Small intestine (tissue), 7 donors: ENCODE data around the gene TMEM144. TPM values are rescaled to one million over a fixed set of nuclear protein-coding genes. Genes with fewer than 3 reads are reported as not detected.
"Not testable (repeated sequence)": the region's sequence is repeated elsewhere in the genome, so short reads cannot be mapped to it uniquely, and the experiment has no call there.

ENCODE experiments used
- DNase-seq, 2 donors: peaks; one replicate each; pipeline versions ENCODE4 v3.0.0 to v3.0.0-alpha.2; 2013
- FAIRE-seq: peaks from 2 replicates; lab custom pipeline; 2012; peaks lifted over from hg19 to GRCh38; lab: Jason Lieb, UNC
- H3K27ac ChIP-seq, 3 donors: one replicate each; pipeline ENCODE4 v1.5.1; 2013; ENCODE audit warnings: low read length in 2 of 3, mild to moderate bottlenecking in 2 of 3, control low read depth in 1 of 3, inconsistent platforms in 1 of 3, low read depth in 1 of 3, moderate library complexity in 1 of 3
- H3K27me3 ChIP-seq, 3 donors: one replicate each; pipeline ENCODE4 v1.6.1; 2013; ENCODE audit warnings: low read length in 3 of 3, inconsistent platforms in 1 of 3; ENCODE audit not compliant: control insufficient read depth in 3 of 3, insufficient read depth in 3 of 3
- H3K36me3 ChIP-seq, 3 donors: one replicate each; pipeline ENCODE4 v1.6.1; 2013; ENCODE audit warnings: low read length in 3 of 3, inconsistent platforms in 1 of 3, low read depth in 1 of 3, mild to moderate bottlenecking in 1 of 3, moderate library complexity in 1 of 3; ENCODE audit not compliant: control insufficient read depth in 3 of 3, insufficient read depth in 2 of 3
- H3K4me1 ChIP-seq, 3 donors: one replicate each; pipeline ENCODE4 v1.6.1; 2013; ENCODE audit warnings: low read length in 2 of 3, inconsistent platforms in 1 of 3, low read depth in 1 of 3, mild to moderate bottlenecking in 1 of 3, moderate library complexity in 1 of 3; ENCODE audit not compliant: control insufficient read depth in 3 of 3, insufficient read depth in 2 of 3
- H3K4me3 ChIP-seq, 3 donors: one replicate each; pipeline ENCODE4 v1.5.1; 2013; ENCODE audit warnings: low read length in 3 of 3, control low read depth in 1 of 3, inconsistent platforms in 1 of 3, low read depth in 1 of 3, mild to moderate bottlenecking in 1 of 3, moderate library complexity in 1 of 3
- H3K9me3 ChIP-seq, 2 donors: one replicate each; pipeline ENCODE4 v1.6.1; 2013; ENCODE audit warnings: low read depth in 1 of 2, low read length in 1 of 2; ENCODE audit not compliant: control insufficient read depth in 2 of 2, insufficient read depth in 1 of 2
- WGBS, 3 donors: extraction: QIAGEN DNeasy Blood & Tissue Kit; methylation state at CpG; one replicate each; pipeline ENCODE4 v1.1.7; 2013; 5-methylcytosine and 5-hydroxymethylcytosine counted together
- polyA plus RNA-seq, 4 donors: library from polyadenylated mRNA; stranded (reverse) in 3 of 4; unstranded in 1 of 4; fragments of 200-250 nt in 3 of 4; fragments of 120-200 nt in 1 of 4; gene quantifications; one replicate each; pipeline versions ENCODE4 v1.2.1 to v1.2.3, GENCODE V29; 2013
- donor health status: healthy with polysubstance abuse.
- donor health status: control.
- donor health status: control.
- donor health status: Bipolar disorder and iron deficiency.
- donor health status: healthy.

The TMEM144 gene
- polyA plus RNA-seq, 4 donors = 10.1 to 120 (median 13.6) TPM

DNA sequence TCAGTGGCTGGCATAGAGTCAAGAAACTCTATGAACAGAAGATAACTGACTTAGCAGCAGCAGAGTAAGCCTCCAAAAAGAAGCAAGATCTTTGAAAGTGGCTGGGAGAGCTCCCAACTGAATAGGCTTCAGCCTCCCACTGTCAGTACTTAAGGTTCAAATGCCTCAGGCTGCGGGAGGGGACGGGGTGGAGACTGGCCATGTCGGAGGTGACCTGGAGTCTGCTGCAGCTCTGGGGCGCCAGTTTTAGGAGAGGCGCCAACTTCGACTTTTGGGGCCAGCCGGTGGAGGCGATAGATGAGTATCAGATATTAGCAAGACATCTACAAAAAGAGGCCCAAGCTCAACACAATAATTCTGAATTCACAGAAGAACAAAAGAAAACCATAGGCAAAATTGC is 67.3 kb downstream of the TMEM144 start:
- 94 to 99% (median 96%) methylated on average over 8 of the region's 8 CpGs for WGBS, 3 donors
- H3K36me3 ChIP-seq = peaks cover 0 to 2% (median 0%) of the 10 kb centered on the region in 3 donors
- H3K27ac ChIP-seq = no peak overlapping the region
- no peak for DNase-seq
- FAIRE-seq = no peak
- no peak overlapping the region for H3K4me3 ChIP-seq
- no peaks in the 10 kb centered on the region for H3K27me3 ChIP-seq
- H3K9me3 ChIP-seq = peaks cover 0 to 2% of the 10 kb centered on the region in 2 donors
- H3K4me1 ChIP-seq = peaks cover 0 to 5% (median 0%) of the 10 kb centered on the region in 3 donors

DNA sequence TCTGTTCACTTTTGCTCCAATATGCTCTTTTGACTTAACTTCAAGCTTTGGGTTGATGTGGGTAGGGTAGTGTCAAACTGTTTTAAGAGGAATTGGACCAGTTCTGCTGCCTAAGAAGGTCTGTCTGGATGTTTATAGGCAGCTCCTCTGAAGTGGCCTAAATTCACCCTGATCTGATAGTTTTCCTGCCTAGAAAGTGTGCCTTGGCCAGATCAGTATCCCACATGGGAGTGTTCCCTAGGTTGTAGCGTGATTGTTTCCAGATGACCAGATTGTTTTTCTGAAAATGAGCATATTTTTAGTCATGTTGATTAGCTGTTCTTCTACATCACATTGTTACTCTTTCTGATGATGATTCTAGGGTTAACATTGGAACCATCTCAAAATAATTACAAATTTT is 68.8 kb downstream of the TMEM144 start:
- H3K27me3 ChIP-seq, H3K27ac ChIP-seq, H3K9me3 ChIP-seq, H3K36me3 ChIP-seq, H3K4me1 ChIP-seq, DNase-seq, FAIRE-seq, H3K4me3 ChIP-seq: not testable (repeated sequence)
- WGBS, 3 donors = 86 to 100% (median 91%) methylated on average over 1 of the region's 1 CpG

DNA sequence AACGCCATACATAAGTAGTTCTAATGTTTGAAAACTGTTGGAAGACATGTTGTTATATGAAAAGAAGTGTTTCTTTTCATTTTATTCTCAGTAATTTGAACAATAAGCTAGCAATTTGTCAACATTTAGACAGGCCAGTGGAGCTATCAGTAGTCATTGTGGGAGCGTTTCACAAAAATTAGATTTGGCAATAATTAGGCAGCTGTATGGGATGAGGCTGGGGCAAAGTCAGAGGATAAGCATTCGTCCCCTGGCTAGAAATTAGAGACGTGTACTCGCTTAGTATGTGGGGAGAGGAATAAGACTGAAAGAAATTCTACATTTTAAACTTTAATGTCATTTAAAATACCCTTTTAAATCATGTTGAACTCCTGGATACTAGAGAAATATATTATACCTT is 70.6 kb downstream of the TMEM144 start:
- DNase-seq (no peak), FAIRE-seq (no peak)
- 86 to 92% (median 90%) methylated on average over 5 of the region's 5 CpGs for WGBS, 3 donors
- H3K9me3 ChIP-seq = peaks cover 0 to 2% of the 10 kb centered on the region in 2 donors
- no peaks in the 10 kb centered on the region for H3K27me3 ChIP-seq
- H3K36me3 ChIP-seq = peaks cover 0 to 2% (median 0%) of the 10 kb centered on the region in 3 donors
- H3K4me3 ChIP-seq = no peak overlapping the region
- no peaks in the 10 kb centered on the region for H3K4me1 ChIP-seq
- H3K27ac ChIP-seq = no peak overlapping the region

- Histone ChIP-seq H3K36me3 (peaks cover 0 to 2% (median 0%) of the 10 kb centered on the region in 3 donors), H3K9me3 (peaks cover 0 to 2% of the 10 kb centered on the region in 2 donors), H3K4me1 (no peaks in the 10 kb centered on the region), H3K4me3 (no peak overlapping the region), H3K27me3 (no peaks in the 10 kb centered on the region), H3K27ac (no peak overlapping the region)
- 77 to 88% (median 79%) methylated on average over 3 of the region's 3 CpGs for WGBS, 3 donors
- DNase-seq (no peak), FAIRE-seq (no peak)
These were observed 72.0 kb downstream of the TMEM144 start for GRCh38 chr4:158282252-158282651.

DNA sequence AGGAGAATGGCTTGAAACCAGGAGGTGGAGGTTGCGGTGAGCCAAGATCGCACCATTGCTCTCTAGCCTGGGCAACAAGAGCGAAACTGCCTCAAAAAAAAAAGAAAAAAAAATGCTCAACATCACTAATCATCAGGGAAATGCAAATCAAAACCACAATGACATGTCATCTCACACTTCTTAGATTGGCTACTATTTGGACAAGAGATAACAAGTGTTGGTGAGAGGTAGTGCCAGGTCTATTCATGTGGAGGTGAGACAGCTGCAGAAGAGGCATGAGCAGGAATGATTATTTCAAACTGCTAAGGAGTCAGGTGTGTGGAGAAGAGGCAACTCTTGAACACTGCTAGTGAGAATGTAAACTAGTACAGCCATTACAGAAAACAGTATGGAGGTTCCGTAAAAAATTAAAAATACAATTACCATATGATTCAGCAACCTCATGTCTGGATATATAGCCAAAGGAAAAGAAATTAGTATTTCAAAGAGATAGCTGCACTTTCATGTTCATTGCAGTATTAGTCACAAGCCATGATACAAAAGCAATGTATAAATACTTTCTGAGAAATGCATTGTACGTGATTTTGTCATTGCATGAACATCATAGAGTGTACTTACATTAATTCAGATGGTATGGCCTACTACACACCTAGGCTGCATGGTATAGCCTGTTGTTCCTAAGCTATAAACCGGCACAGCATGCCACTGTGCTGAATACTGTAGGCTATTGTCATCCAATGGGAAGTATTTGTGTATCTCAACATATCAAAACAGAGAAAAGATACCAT is 75.3 kb downstream of the TMEM144 start:
- no peaks in the 10 kb centered on the region for H3K4me1 ChIP-seq
- no peak for DNase-seq
- no peak overlapping the region for H3K4me3 ChIP-seq
- 88 to 96% (median 91%) methylated on average over 6 of the region's 6 CpGs for WGBS, 3 donors
- no peaks in the 10 kb centered on the region for H3K36me3 ChIP-seq
- H3K27ac ChIP-seq = no peak overlapping the region
- no peak for FAIRE-seq
- H3K27me3 ChIP-seq = no peaks in the 10 kb centered on the region
- no peaks in the 10 kb centered on the region for H3K9me3 ChIP-seq

DNA sequence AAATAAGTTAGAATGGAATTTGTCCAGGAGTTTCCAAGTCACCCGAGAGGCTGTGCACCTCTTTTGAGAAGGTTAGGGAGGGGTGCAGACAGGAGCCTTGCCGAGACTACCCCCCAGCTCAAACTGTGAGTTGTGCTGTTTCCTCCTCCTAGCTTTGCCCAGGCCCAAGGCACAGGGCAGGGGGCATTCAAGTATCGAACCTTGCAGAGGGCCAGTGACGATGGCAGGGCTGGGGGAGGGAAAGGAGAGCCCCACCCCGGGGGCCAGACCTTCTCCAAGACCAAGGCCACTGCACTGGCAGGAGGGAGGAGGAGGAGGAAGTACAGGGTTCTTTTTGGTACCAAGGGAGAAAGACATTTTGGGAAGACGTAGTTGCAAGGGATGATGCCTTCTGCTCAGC is 80.6 kb downstream of the TMEM144 start:
- no peaks in the 10 kb centered on the region for H3K36me3 ChIP-seq
- 79 to 83% (median 83%) methylated on average over 6 of the region's 6 CpGs for WGBS, 3 donors
- no peak for DNase-seq
- H3K27ac ChIP-seq = no peak overlapping the region
- no peak overlapping the region for H3K4me3 ChIP-seq
- no peaks in the 10 kb centered on the region for H3K4me1 ChIP-seq
- no peak for FAIRE-seq
- H3K27me3 ChIP-seq = no peaks in the 10 kb centered on the region
- peaks cover 0 to 30% of the 10 kb centered on the region in 2 donors for H3K9me3 ChIP-seq

GRCh38 chr4:158291334-158292055 is 81.2 kb downstream of the TMEM144 start:
- H3K9me3 ChIP-seq = peaks cover 0 to 31% of the 10 kb centered on the region in 2 donors
- FAIRE-seq = no peak

GRCh38 chr4:158292156-158292555 is 81.9 kb downstream of the TMEM144 start:
- 86 to 89% (median 89%) methylated on average over 3 of the region's 3 CpGs for WGBS, 3 donors

More at GRCh38 chr4:158291334-158292055, 81.2 kb downstream of the TMEM144 start:
- Histone ChIP-seq H3K27me3 (no peaks in the 10 kb centered on the region), H3K27ac (no peak overlapping the region), H3K36me3 (no peaks in the 10 kb centered on the region), H3K4me3 (no peak overlapping the region), H3K4me1 (no peaks in the 10 kb centered on the region)
- 88 to 94% (median 90%) methylated on average over 11 of the region's 11 CpGs for WGBS, 3 donors
- no peak for DNase-seq

More at GRCh38 chr4:158292156-158292555, 81.9 kb downstream of the TMEM144 start:
- DNase-seq = no peak
- H3K36me3 ChIP-seq = no peaks in the 10 kb centered on the region
- no peak for FAIRE-seq
- no peak overlapping the region for H3K27ac ChIP-seq
- no peak overlapping the region for H3K4me3 ChIP-seq
- no peaks in the 10 kb centered on the region for H3K27me3 ChIP-seq
- H3K9me3 ChIP-seq = peaks cover 0 to 37% of the 10 kb centered on the region in 2 donors
- H3K4me1 ChIP-seq = no peaks in the 10 kb centered on the region
